Measurements from ENCODE around the gene EIPR1.
"Not testable (repeated sequence)": the region's sequence is repeated elsewhere in the genome, so short reads cannot be mapped to it uniquely, and the experiment has no call there.

The EIPR1 gene

DNA sequence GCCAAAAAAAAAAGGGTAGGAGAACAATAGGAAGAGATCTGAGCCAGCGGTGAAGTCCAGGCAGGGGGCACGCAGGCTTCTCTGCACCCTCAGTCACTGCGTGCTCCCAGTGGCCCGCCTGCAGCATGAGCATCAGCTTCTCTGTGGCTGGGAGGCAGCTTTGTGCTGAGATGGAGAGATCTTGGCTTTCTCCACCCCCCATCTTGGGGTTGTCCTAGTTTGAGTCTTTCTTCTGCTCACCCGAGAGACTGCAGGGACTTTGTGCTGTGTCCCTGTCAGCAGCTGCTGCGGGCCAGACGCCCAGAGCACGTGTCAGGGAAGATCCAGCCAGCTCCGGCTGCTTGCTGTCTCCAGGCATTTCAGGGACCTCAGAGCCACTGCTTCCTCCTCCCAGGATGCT is 22.2 kb upstream of the EIPR1 start:
- no peak for DNase-seq

DNA sequence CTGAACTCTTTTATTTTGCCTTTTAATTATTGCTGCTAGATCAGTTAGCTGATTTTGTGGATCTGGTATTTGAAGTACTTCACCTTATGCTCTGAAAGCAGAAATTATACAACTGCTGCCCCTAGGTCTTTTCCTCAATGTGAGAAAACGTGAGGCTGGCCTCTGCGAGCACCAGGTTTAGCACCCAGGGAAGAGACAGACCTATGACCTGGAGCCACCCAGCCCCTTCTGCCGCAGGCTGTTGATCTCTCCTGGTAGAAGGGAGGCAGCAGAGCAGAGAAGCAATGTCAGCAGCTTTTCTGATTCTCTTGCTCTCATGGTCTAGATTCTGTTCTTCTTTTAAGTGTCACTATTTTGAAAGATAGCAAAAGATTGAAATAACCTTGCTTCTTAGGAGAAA is 21.8 kb upstream of the EIPR1 start:
- no peak for DNase-seq

DNA sequence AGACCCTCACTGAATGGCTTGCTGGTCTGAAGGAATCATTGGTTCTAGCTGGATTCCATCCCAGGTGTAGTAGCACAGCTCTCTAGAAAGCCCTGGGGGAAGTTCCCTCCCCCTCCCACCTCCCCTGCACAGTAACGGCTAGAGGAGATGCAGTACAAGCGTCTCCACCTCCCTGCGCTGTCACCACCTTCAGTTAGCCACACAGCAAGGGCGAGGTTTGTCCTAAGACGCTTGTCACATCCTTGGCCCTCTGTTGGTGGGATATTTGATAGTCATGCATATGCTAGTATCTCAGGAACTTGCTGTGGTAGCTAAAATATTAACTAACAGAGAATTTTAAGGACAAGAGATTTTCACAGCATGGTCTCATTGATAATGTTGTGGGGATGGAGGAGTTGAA is 21.2 kb upstream of the EIPR1 start:
- no peak for DNase-seq

DNA sequence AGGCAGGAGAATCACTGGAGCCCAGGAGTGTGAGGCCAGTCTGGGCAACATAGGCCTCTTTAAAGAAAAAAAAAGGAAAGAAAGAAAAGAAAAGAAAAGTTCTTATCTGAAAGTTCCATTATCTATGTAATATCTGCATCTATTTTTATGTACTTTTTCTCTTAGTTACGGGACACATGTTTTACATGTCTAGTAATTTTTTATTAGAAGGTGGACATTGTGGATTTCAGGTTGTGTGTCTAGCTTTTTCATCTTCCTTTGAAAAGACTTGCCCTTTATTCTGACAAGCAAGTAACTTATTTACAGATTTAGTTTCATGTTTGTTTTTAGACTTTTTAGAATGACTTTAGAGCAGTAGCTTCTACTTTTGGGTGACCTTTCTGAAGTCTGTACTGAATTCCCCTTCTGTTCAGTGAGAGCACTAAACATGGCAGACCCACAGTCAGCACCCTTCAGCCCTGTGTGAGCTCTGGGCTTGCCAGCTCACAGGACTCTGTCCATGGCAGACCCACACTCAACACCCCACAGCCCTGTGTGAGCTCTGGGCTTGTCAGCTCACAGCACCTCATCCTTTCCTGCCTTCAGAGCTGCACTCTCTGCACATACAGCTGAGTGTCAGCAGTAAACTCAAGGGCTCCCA is 19.4 kb upstream of the EIPR1 start:
- DNase-seq: no peak

DNA sequence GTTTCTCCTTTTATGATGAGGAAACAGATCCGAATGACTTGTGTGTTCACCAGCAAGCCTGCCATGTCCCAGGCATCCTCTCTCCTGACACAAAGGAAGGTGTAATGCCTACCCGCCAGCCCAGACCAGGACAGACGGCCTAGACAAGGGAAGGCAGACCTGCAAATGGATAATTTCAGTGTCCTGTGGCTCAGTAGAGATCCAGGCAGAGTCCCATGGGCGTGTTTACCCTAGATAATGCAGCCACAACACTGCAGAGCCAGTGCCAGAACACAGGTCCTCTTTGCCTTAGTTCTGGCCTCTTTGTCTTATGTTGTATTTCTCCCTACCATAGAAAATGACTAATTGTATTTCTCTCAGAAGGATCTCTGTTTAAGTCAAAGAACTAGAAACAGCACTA is 14.6 kb upstream of the EIPR1 start:
- no peak for DNase-seq

DNA sequence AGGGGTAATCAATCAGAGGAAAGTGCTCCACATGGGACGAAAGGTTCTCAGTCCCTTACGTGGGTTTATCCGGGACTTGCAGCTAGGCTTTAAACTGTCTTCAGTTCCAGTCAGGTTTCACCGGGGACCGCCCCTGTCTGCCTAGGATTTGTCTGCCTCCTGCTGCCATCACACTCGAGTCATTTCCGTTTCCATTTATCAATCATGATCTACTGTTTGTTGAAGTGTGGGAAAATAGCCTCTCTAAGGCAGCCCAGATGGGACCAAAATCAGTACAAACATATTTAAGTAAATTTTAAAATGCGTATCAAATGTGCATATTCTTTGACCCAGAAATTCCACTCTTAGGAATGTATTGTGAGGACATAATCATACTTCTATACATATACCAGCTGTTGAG is 12.4 kb upstream of the EIPR1 start:
- no peak for DNase-seq

DNA sequence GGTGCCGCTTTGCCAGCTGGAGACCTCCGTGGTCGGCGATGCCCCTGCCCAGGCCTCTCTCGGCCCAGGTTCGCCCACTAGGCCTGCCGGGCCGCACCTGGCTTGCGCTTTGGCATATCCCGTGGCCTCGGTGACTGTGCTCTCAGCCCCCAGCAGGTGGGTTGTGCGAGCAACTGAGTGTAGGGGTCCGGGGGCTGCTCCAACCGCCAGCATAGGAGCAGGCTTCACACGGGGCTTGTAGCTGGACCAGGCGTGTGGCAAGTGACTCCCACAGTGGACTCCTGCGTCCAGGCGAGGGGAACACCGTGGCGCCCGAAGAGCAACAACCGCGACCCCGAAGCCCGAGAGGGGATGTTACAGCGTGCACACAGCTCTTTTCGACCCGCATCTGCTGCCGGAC is 11.6 kb upstream of the EIPR1 start:
- DNase-seq: no peak

DNA sequence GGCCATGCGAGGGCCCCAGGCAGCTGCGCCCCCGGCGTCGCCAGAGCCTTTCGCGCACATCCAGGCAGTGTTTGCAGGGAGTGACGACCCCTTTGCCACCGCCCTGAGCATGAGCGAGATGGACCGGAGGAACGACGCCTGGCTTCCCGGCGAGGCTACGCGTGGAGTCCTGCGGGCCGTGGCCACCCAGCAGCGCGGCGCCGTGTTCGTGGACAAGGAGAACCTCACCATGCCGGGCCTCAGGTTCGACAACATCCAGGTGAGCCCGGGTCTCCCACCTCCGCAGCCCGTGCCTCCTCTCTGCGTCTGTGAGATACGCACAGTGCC is 10.8 kb upstream of the EIPR1 start:
- DNase-seq: no peak

DNA sequence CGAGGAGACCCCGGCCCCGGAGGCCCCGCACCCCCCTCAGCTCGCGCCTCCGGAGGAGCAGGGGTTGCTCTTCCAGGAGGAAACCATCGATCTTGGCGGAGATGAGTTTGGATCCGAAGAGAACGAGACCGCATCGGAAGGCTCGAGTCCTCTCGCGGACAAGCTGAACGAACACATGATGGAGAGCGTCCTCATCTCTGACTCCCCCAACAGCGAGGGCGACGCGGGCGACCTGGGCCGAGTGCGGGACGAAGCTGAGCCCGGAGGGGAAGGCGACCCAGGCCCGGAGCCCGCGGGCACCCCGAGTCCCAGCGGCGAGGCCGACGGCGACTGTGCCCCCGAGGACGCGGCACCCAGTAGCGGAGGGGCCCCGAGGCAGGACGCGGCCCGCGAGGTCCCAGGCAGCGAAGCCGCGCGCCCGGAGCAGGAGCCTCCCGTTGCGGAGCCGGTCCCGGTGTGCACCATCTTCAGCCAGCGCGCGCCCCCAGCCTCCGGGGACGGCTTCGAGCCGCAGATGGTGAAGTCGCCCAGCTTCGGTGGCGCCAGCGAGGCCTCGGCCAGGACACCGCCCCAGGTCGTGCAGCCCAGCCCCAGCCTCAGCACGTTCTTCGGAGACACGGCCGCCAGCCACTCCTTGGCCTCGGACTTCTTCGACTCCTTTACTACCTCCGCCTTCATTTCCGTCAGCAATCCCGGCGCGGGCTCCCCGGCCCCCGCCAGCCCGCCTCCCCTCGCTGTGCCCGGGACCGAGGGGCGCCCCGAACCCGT is 10.2 kb upstream of the EIPR1 start:
- DNase-seq: no peak

DNA sequence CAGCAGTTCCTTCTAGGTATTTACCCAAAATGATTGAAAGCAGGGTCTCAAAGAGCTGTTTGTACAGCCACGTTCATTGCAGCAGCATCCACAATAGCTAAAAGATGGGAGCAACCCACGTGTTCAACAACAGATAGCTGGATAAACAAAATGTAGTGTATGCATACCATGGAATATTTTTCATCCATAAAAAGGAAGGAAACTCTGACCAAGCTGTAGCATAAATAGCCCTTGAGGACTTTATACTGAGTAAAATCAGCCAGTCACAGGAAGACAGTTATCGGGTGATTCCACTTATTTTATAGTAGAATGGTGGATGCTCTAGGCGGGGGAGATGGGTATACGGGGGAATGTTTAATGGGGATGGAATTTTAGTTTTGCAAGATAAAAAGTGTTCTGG is 9.4 kb upstream of the EIPR1 start:
- DNase-seq: no peak

DNA sequence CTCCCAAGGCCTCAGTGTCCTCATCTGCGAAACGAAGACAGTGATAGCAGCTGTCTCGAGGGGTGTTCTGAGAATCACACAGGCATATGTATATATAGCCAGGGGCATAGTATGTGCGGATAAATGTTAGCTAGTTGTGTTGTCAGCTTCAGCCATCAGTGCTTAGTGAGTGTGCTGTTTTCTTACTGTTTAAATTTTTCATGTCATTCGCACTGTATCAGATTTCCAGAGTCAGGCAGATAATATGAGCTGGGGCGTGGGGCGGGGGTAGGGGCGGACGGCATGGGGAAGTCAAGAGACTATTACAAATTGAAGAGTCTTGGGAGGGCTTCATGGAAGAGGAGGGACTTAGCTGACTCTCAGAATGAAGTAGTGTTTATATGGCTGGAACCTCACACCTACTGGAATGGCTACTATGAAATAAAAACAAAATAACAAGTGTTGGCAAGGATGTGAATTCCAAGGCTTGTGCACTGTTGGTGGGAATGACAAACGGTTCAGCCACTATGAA is 8.9 kb upstream of the EIPR1 start:
- no peak for DNase-seq

DNA sequence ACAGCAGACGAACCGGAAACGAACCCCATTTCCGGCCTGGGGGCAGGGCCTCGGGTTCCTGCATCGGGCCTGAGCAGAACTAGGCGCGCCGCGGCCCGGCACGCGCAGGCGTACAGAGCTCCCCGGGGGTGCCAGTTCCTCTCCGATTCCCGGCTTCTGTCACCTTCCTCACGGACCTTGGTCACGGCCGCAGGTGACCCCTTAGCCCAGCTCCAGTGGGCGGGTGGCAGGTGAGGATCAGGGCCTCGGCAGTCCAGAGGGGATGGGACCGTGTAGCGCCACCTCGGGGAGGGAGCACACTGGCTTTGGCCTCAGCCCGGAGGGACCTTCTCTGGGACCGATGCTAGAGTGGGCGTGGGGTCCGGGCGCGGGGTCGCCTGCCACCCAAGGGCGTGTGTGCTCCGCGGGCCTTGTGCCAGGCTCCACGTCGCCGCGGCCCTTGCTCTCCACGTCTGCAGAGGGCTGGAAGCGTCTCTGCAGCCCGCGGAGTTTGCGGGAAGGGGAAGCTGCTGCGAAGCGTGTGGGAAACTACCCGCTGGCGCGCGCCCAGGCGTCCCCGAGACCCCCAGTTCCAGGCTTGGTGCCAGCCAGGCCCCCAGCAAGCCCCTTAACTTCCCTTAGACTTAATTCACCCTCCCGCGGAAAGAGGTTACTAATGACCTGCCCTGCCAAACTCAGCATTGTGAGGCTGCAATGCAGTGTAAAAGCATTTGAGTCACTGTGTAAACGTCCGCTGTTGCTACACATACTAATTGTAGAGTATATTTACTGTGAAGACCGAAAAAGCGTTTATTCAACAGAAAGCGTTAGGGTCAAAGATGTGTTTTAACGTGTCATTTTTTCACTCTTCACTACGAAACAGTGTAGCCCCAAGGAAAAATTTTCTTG is 2.3 kb upstream of the EIPR1 start, which contains the start of gene TRAPPC12:
TRAPPC12 (plus strand) TSS at position 48 of the 888 bp plus-strand sequence. CDS start 7,930 bp downstream, outside the sequence.
- peak; percentile 92 for DNase-seq

DNA sequence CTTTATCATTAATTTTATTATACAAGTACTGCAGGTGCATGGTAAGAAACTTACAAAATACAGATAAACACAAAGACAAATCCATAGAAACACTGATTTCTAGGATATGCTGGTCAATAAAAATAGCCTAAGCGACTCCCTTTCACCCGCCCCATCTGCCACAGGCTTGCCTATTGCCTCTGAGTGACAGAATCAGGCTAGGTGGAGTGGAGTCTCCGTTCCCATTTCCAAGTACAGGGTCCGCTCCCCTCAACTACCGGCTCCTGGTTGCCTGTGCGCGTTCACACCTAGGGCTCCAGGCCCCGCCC is 1.7 kb upstream of the EIPR1 start:
- no peak for DNase-seq

DNA sequence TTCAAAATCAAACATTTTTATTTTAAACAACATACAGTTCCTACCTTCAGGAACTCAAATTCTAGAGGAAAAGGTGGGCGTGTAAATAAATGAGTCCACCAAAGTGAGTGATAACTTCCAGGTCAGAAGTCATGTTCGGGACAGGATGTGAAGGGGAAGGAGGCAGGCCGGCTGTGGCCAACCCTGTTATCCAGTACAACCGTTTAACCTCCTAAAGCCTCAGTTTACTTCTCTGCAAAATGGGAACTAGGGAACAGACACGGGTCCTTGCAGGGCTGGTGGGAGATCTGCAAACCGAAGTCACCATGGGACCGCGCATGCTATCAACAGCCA is 373 bp downstream of the EIPR1 start:
- DNase-seq: no peak

DNA sequence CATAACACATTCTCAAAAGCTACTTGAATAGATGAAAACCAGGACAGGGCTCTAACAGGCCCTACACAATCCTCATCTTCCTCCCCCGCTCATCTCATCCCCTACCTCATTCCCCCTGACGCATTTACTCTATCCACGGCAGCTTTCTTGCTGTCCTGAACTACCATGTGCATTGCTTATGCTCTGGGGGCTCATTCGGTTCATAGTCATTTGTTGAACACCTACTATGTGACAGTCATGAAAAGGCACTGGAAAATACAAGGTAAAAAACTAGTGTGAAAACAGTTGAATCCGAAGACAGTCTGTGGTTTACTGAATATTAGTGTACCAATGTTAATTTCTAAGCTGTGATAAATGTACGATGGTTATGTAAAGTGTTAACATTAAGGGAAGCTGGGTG is 797 bp downstream of the EIPR1 start:
- no peak for DNase-seq

DNA sequence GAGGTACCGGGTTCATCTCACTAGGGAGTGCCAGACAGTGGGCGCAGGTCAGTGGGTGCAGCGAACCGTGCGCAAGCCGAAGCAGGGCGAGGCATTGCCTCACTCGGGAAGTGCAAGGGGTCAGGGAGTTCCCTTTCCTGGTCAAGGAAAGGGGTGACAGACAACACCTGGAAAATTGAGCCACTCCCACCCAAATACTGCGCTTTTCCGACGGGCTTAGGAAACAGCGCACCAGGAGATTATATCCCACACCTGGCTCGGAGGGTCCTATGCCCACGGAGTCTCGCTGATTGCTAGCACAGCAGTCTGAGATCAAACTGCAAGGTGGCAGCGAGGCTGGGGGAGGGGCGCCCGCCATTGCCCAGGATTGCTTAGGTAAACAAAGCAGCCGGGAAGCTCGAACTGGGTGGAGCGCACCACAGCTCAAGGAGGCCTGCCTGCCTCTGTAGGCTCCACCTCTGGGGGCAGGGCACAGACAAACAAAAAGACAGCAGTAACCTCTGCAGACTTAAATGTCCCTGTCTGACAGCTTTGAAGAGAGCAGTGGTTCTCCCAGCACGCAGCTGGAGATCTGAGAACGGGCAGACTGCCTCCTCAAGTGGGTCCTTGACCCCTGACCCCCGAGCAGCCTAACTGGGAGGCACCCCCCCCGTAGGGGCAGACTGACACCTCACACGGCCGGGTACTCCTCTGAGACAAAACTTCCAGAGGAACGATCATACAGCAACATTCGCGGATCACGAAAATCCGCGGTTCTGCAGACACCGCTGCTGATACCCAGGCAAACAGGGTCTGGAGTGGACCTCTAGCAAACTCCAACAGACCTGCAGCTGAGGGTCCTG is 8.1 kb downstream of the EIPR1 start:
- not testable (repeated sequence) for DNase-seq

DNA sequence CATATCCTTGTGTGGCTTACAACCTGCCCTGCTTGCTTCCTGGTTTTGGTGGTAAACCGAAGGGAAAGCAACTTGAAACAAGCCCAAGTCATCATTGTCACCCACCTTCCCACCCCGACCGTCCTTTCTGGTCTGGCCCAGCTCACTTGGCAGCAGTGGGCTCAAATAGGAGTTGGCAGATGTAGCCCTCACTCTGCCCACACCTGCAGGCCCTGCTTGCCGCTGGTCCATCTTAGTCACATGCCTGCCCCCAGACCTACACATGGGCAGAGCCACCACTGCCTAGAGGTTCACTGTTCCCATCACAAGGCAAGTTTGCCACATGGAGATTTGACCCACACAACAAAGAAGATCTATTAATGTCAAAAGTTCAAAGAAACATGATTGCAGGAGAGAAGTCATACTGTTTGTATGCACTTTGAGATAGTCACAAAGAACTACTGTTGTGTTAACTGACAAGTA is 9.3 kb downstream of the EIPR1 start:
- DNase-seq: no peak

DNA sequence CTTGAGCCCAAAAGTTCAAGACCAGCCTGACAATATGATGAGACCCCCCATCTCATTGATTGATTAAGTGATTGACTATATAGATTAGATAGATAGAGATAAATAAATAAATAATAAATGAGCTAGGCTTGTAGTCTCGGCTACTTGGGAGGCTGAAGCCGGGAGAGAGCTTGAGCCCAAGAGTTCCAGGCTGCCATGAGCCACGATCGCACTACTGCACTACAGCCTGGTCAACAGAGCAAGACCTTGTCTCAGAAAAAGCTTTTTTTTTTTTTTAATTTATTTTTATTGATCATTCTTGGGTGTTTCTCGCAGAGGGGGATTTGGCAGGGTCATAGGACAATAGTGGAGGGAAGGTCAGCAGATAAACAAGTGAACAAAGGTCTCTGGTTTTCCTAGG is 12.4 kb downstream of the EIPR1 start:
- DNase-seq: no peak

DNA sequence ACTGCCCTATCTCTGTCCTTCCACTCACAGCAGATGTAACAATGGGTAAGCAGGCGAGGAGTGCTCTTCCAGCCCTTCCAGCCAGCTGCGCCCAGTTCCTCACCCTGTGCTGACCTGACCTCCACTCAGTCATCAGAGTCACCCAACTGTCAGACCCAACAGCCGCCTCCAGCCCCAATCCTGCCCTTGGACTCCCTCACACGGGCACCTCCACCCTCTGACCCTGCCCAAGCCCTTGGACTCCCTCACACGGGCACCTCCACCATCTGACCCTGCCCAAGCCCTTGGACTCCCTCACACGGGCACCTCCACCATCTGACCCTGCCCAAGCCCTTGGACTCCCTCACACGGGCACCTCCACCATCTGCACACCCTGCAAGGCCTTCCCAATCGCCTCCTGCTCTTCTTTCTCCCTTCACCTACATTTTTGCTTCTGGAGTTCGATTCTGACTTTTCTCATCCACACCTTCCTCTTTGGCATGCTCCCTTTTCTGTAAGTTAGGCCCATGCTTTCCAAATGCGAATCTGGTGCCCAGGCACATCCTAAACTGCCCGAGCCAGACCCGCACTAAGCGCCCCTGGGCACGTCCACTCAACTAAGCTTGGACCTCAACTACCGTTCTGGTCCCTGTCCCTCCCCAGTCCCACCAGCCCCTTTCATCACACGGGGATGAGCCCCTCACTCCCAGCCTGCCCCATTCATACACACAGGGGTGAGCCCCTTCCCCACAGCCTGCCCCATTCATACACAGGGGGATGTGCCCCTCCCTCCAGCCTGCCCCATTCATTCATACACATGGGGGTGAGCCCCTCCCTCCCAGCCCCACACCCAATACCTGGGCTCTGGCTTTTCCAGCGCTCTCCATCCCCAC is 15.9 kb downstream of the EIPR1 start:
- DNase-seq: no peak

DNA sequence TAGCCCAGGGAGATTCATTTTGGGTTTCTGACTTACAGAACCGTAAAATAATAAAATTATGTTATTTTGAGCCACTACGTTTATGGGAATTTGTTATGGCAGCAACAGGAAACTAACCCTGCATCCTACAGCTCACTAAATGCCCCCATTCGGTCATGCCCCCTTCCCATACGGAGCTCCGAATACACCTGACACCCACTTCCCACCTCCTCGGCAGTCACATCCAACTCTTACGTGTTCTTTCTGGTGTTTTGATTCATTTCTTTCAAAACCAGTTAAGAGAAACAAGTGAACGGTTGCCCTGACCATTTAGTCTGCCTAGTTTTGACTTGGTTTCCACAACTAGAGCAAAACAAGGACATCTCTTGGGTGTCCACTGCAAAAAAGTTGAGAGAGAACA is 19.7 kb downstream of the EIPR1 start:
- DNase-seq: no peak

DNA sequence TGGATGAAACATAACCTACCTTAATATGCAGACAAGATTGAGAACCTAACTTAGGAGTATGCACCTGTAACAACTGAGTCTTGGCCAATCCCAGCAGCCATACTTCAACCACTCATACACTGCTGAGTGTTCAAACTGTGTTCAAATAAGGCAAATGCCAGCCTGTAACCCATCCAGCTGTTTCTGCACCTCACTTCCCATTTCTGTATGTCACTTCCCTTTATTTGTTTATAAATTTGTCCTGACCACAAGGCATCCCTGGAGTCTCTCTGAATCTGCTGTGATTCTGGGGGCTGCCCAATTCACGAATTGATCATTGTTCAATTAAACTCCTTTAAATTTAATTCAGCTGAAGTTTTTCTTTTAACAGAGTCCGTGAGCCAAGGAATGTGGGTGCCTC is 20.2 kb downstream of the EIPR1 start:
- DNase-seq: not testable (repeated sequence)

DNA sequence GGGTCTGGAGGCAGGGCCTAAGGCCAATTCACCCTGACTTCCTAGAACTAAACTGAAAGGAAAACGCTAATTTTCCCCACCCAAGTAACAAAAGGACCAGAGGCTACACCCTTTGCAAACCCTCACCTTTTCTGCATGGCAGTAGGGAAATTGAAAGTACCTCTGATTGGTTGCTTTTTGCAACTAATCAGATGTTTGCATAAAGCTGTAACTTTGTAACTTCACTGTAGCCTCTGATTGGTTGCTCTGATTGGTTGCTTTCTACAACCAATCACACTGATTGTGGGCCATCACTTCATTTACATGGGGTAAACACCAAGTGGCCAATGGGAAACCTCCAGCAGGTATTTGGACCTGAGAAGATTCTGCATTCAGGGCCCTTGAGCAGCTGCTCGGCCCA is 20.8 kb downstream of the EIPR1 start:
- no peak for DNase-seq
